CD4-positive, alpha-beta T cell (primary cell): Measurements from ENCODE around the gene ADARB2. TPM values are rescaled to one million over a fixed set of nuclear protein-coding genes. Genes with fewer than 3 reads are reported as not detected.

Experiments used
- ATAC-seq: fragments of 200-7000 bp; cut with Tn5 transposase; one replicate; pipeline ENCODE4 v1.10.0; 2022; ENCODE audit warnings: mild to moderate bottlenecking; ENCODE audit not compliant: poor library complexity
- CTCF ChIA-PET: fragments of 350-600 bp; sonication (Branson Sonifier 250); formaldehyde crosslinking; loops from one replicate; lab custom pipeline; 2021; ENCODE audit warnings: antibody characterized with exemption, inconsistent platforms; lab: Charles Lee
- POLR2A ChIA-PET: fragments of 350-600 bp; sonication (Branson Sonifier 250); formaldehyde crosslinking; loops from one replicate; lab custom pipeline; 2021; ENCODE audit warnings: antibody characterized with exemption, inconsistent platforms; lab: Charles Lee
- DNase-seq, 14 experiments: peaks; one replicate each; pipeline ENCODE4 v3.0.0-alpha.2; 2013 to 2020; ENCODE audit warnings: mixed read lengths in 2 of 14
- H3K27ac ChIP-seq, 2 donors: one replicate each; pipeline versions ENCODE4 v1.5.1 to v1.7.0; 2013; ENCODE audit warnings: low read length in 2 of 2, low read depth in 1 of 2, mild to moderate bottlenecking in 1 of 2
- H3K27me3 ChIP-seq, 2 experiments: 1 replicate in 1 of 2; 2 replicates in 1 of 2; pipeline versions ENCODE4 v1.6.1 to v1.7.0; 2013; ENCODE audit warnings: low read length in 2 of 2, control low read depth in 1 of 2, mild to moderate bottlenecking in 1 of 2, moderate library complexity in 1 of 2; ENCODE audit not compliant: insufficient read depth in 2 of 2, control insufficient read depth in 1 of 2
- H3K36me3 ChIP-seq: one replicate; pipeline ENCODE4 v1.6.1; 2013; ENCODE audit warnings: low read length, control low read depth; ENCODE audit not compliant: insufficient read depth
- H3K4me1 ChIP-seq: one replicate; pipeline ENCODE4 v1.6.1; 2013; ENCODE audit warnings: low read length, control low read depth; ENCODE audit not compliant: insufficient read depth
- H3K4me3 ChIP-seq: one replicate; pipeline ENCODE4 v1.5.1; 2013; ENCODE audit warnings: mild to moderate bottlenecking, low read length, moderate library complexity
- H3K9me3 ChIP-seq, 2 experiments: 1 replicate in 1 of 2; 2 replicates in 1 of 2; pipeline versions ENCODE4 v1.6.1 to v1.7.0; 2013; ENCODE audit warnings: low read length in 2 of 2, mild to moderate bottlenecking in 2 of 2, control low read depth in 1 of 2, moderate library complexity in 1 of 2; ENCODE audit not compliant: control insufficient read depth in 1 of 2, insufficient read depth in 1 of 2
- H3K27ac Mint-ChIP-seq: one replicate; pipeline ENCODE4 v1.8.0; 2020; ENCODE audit warnings: mixed read lengths
- H3K27me3 Mint-ChIP-seq: one replicate; pipeline ENCODE4 v1.8.0; 2021; ENCODE audit warnings: mixed read lengths
- H3K36me3 Mint-ChIP-seq: one replicate; pipeline ENCODE4 v1.8.0; 2021; ENCODE audit warnings: low read depth, mixed read lengths
- H3K4me1 Mint-ChIP-seq: one replicate; pipeline ENCODE4 v1.8.0; 2021; ENCODE audit warnings: low read depth, mixed read lengths
- H3K4me3 Mint-ChIP-seq: one replicate; pipeline ENCODE4 v1.8.0; 2020; ENCODE audit warnings: mild to moderate bottlenecking, mixed read lengths
- H3K9me3 Mint-ChIP-seq: one replicate; pipeline ENCODE4 v1.8.0; 2020; ENCODE audit warnings: mixed read lengths
- CTCF ChIP-seq: fragments of 200-600 bp; IDR thresholded peaks from one replicate; pipeline ENCODE4 v1.8.0; 2022; ENCODE audit warnings: antibody characterized with exemption, mild to moderate bottlenecking
- intact Hi-C, 2 experiments: fragments of 100-400 bp; cut with DNase I in 1 of 2; cut with micrococcal nuclease in 1 of 2; formaldehyde crosslinking; loops; one replicate each; pipeline versions ENCODE4 v1.15.1 to v1.9.0; 2023 to 2025; cut with DNase I, micrococcal nuclease
- total RNA-seq, 174 experiments: library from RNA in 2 of 174; stranded (reverse) in 2 of 174; gene quantifications; one replicate each; pipeline ENCODE4 v1.2.3 and lab custom pipeline; 2021 to 2026

Gene ADARB2
- total RNA-seq, 2 experiments from 2014 or later = 0.14 TPM; not detected in 1

- ATAC-seq (no peak), DNase-seq (no peak)
- H3K36me3 Mint-ChIP-seq = no peaks in the 10 kb centered on the region
- no peaks in the 10 kb centered on the region for H3K36me3 ChIP-seq
- H3K9me3 Mint-ChIP-seq = no peaks in the 10 kb centered on the region
- H3K27ac Mint-ChIP-seq = no peak overlapping the region
- intact Hi-C loops = no loop called here
- H3K27me3 Mint-ChIP-seq = no peaks in the 10 kb centered on the region
- ChIA-PET CTCF (no interaction called here), POLR2A (no interaction called here)
- peaks cover 0 to 5% of the 10 kb centered on the region in 2 experiments for H3K9me3 ChIP-seq
- H3K4me3 Mint-ChIP-seq = no peak overlapping the region
- H3K4me1 Mint-ChIP-seq = no peaks in the 10 kb centered on the region
- no peak overlapping the region for H3K4me3 ChIP-seq
- H3K27me3 ChIP-seq = no peaks in the 10 kb centered on the region
- no peak overlapping the region for H3K27ac ChIP-seq
- H3K4me1 ChIP-seq = no peaks in the 10 kb centered on the region
- no peak for TF ChIP-seq CTCF
Observed at GRCh38 chr10:1393481-1393880, 343.8 kb downstream of the ADARB2 start.

GRCh38 chr10:1392127-1392526 is 345.2 kb downstream of the ADARB2 start:
- Histone ChIP-seq H3K9me3 (peaks cover 0 to 5% of the 10 kb centered on the region in 2 experiments), H3K4me3 (no peak overlapping the region), H3K27ac (no peak overlapping the region), H3K4me1 (no peaks in the 10 kb centered on the region), H3K27me3 (no peaks in the 10 kb centered on the region), H3K36me3 (no peaks in the 10 kb centered on the region)
- CTCF ChIA-PET = no interaction called here
- DNase-seq (no peak), ATAC-seq (no peak)
- H3K27ac Mint-ChIP-seq = no peak overlapping the region
- H3K36me3 Mint-ChIP-seq = no peaks in the 10 kb centered on the region
- no peaks in the 10 kb centered on the region for H3K27me3 Mint-ChIP-seq
- no peaks in the 10 kb centered on the region for H3K9me3 Mint-ChIP-seq
- H3K4me3 Mint-ChIP-seq = no peak overlapping the region
- POLR2A ChIA-PET = no interaction called here
- no peak for TF ChIP-seq CTCF
- intact Hi-C loops = no loop called here
- H3K4me1 Mint-ChIP-seq = no peaks in the 10 kb centered on the region

GRCh38 chr10:1390200-1390599 is 347.1 kb downstream of the ADARB2 start:
- Histone ChIP-seq H3K9me3 (no peaks in the 10 kb centered on the region), H3K27ac (no peak overlapping the region), H3K27me3 (no peaks in the 10 kb centered on the region), H3K4me3 (no peak overlapping the region), H3K4me1 (no peaks in the 10 kb centered on the region), H3K36me3 (no peaks in the 10 kb centered on the region)
- ChIA-PET POLR2A (no interaction called here), CTCF (no interaction called here)
- no peak overlapping the region for H3K4me3 Mint-ChIP-seq
- no peaks in the 10 kb centered on the region for H3K4me1 Mint-ChIP-seq
- ATAC-seq (no peak), DNase-seq (no peak)
- TF ChIP-seq CTCF = no peak
- H3K36me3 Mint-ChIP-seq = no peaks in the 10 kb centered on the region
- no peaks in the 10 kb centered on the region for H3K9me3 Mint-ChIP-seq
- intact Hi-C loops = no loop called here
- peaks cover 6% of the 10 kb centered on the region for H3K27me3 Mint-ChIP-seq
- H3K27ac Mint-ChIP-seq = no peak overlapping the region
